HG03175 (cell line): ENCODE results near the gene IFT27.

ENCODE experiments used
- ATAC-seq: cut with Tn5 transposase; IDR thresholded peaks from one replicate; pipeline ENCODE4 v1.9.1; 2021; ENCODE audit warnings: mild to moderate bottlenecking, moderate library complexity; ENCODE audit not compliant: unreplicated experiment

IFT27 gene

DNA sequence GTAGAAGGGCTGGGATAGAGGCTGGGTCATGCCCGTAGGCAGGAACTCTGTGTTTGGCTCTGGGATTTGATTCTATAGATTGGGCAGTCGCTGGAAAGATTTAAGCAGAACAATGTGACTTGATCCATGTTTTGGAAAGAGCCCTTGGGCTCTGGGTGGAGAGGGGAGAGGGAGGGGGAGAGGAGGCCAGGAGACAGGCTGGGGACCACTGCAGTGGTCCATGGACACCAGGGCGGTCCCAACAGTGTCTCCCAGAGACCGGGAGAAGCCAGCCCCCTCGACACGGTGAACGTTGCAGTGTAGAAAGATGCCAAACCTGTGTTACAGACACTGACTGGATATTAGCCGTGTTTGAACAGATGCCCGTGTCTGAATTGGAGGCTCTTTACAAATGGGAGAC is 21.5 kb upstream of the IFT27 start:
- no peak for ATAC-seq

DNA sequence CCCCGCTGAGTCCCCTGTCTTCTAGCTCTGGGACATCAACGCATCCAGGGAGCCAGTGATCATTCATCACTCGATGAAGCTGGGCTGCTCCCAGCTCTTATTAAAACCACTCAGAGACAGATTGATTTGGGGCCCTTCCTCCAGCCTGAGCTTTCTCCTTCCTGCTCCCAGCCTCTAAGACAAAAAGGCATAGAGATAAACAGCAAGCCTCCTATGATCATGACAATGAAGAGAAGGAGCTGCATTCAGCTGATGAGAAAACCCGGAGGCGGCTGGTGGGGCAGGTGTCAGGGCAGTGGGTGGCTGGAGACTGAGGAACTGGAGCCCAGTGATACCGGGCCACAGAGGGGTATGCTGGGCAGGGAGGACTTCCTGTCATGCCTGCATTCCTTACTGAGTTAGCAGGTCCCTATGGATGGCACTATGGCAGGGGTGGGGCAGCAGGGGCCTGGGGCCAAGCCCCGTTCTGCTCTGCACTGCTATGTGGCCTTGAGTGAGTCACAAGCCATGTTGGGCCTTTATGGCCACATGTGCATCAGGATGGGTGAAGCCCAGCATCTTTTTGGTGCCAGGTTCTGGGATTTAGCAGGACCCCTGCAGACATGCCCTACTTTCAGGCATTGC is 20.7 kb upstream of the IFT27 start:
- no peak for ATAC-seq

DNA sequence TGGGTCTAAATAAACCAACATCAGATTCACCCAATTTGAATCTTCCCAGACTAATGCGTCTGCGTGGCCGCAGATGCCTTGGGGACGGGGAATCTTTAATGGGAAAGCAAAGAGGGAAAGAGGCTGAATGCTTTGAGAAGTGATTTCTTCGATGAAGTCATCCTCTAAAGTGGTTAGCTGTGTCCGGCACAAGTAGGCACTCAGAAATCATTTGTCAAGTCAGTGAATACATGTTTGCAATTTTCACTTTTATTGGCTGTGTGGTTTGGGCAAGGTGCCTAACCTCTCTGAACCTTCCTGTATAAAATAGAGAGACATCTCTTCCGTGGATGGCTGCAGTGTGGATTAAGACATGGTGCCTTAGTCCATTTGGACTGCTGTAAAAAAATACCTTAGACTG is 19.7 kb upstream of the IFT27 start:
- no peak for ATAC-seq

DNA sequence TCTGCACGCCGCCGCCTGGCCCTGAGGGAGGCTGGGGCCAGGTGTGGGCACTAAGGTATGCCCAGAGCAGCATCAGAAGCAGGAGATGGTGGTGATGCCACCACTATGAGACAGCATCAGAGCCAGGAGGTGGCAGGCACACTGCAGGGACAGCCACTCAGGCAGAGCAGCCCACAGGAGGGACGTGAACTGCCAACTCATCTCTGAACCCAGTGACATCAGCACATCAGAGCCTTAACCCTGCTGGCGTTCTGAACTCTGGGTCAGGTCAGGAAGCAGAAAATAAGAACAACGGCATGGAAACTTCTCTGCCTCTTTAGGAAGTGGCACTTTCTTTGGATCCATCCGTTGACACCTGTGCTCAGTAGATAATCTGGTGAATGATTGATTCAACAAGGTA is 14.7 kb upstream of the IFT27 start:
- no peak for ATAC-seq

DNA sequence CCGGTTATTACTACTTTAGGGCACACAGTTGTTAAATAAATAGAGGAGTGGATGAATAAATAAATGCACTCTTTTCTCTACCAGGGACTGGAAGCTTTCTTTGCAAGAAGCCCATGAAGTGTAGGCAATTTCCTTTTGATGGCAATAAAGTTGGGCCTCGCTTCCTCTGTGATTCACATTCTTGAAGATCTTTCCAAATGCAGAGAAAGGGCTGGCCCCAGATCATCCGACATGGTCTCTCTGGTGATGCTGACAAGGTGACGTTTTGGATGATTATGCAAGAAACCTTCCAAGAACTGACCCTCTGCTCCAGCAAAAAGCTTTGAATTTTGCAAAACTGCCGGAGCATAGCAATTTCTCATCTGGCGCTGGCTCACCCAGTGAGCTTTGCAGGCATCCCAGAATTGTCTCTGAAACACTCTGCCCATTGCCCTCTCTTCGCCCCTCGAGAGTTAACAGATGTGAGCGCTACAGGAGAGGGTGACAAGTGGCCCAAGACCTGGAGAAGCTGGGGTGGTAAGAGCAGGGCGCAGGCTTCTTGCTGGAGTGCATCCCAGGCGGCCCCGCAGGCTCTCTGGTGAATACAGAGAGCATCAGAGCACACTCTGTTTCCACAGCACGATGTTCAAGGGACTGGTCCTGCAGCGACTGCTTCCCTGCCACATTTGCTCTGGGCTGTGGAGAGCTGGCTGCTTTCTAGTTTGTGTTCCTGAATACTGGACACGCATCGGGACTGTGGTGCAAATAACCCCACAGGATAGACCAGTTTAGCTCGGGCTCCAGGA is 11.5 kb upstream of the IFT27 start:
- no peak for ATAC-seq

DNA sequence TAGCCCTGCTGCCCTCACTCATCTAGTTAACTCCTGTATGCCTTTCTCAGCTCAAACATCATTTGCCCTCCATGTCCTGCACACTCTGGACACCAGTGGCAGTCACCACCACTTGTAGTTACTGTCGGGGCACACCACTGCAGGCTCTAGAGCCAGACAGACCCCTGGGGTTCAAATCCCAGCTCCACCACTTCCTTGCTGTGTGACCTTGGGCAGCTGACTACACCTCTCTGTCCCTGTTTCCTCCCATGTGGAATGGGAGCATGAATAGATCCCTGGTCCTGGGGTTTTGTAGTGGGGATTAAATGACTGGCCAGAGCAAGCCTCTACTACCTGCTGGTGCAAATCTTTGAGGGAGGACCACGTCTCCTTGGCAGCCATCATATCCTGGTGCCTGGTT is 7.8 kb upstream of the IFT27 start:
- ATAC-seq, result no peak

DNA sequence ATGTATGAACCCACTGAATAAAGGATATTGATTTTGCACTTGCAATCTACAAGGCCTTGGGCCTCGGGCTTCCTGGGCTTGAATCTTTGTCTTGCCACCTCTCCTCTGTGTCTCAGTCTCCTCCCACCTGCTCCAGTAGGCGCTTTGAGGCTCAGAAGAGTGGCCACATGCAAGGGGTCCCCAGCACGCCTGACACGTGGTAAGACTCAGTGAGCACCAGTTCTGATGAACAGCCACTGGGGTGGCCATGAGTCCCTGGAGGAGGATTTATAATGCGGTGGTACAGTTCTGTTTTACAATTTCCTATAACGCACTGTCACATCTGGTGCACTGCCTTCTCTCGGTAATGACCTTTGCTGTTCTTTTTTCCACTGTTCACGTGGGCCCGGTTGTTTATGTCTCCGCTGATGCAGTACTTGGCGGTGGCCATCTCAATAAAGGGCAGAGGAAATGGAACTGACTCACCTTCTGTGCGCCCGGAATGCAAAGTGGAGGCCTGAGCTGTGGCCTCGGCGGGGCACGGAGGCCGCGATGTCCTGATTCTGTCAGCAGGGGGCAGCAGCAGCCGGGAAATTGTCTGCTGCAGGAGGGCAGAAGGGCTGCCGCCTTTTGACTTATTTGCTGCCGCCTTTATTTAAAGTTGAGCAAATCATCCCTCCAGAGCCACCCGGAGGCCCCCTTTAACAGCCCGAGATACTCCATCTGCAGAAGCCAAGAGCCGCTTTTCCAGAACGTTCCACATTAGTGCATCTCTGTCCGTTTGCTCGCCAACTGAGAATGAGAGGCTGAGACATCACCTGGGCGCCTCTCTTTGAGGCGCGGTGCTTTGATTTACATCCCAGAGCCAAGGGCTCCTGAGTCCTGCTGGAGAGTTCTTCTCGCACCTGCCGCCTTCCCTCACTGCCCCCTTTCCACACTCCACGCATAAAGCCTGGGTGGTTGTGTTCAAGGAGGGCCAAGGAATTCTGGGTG is 6.0 kb upstream of the IFT27 start:
- ATAC-seq, result peak; percentile 68

DNA sequence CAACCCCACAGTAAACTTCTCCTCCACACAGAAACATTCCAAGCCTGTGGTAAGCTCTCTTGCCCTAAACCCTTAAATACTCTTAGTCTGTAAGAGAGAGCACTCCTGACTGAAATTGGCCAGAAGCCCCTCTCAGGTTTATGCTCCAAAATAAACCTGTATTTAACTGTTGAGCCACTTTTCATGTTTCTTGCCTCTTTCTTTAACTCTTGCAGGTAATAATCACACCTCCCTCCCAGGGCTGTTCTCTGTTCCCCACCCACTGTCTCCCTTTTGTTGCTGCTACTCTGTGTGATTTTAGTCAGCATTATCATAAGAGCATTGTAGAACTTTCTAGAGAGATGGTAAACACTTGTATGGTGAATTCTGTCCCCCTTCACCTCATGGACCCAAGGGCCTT is 2.1 kb upstream of the IFT27 start:
- no peak for ATAC-seq

DNA sequence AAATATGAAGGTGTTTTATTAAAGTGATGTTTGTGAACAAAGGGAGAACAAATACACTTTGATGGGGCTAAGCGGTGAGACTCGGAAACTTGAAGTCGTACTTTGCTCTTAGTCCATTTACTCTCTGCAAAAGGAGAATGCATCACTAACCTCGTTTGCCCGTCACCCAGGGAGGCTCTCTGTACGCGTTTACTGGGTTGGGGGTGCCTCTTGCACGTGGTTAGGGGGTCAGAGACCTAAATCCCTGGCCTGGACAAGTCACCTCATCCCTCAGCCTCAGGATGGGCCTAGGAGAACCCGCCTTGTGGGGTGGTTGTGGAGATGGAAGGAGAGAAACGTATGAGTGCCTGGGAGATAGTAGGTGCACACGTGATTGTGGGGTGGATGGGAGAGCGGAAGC is 803 bp upstream of the IFT27 start:
- no peak for ATAC-seq

DNA sequence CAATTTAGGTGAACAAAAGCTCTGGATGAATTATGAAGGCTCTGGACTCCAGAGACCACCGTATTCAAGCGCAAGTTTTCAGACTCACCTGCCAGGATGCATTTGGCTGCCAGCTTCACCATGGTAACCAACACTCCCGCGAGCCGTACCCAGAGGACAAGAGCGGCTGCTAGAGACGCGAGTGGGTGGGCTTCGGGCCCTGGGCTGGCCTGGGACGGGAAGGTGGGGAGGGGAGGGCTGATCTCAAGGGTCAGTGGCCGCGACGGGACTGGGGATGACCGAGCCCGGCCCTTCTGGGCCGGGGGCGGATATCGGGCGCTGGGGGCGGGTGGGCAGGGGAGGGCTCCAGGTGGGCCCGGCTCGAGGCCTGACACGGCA is 344 bp downstream of the IFT27 start:
- ATAC-seq, result peak; percentile 9

DNA sequence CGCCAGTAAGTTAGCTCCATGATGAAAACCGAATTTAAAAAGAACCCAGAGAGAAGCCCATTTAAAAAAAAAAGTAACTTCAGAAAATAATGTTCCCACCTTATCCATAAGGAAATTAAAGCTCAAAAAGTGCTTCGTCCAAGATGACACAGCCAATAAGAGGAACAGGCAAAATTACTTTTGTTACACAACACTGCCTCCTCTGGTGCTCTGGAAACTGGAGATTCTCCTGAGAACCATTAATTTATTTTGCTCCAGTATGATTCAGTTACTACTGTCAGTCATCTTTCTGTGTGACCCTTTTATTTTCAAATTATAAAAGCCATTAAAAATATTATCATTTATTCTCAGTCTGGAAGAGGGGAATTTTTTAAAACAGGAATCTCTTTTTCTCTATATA is 2.0 kb downstream of the IFT27 start:
- ATAC-seq, result no peak

DNA sequence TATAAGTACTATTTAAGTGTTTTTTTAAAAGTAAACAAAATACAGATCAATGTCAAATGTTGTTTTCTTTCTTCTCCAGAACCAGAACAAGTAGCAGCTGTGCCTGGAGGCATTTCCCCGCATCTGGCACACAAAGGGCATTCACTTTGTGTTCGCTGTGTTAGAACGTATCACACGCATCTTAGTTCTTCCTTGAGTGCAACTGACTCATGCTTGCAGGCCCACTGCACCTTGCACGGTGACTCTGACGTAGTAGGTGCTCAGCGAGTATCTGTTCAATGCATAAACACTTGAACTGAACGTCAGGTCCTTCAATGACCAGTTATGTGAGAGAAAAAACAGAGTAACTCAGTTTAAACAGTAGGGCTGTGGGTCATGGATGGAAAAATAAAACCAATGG is 3.5 kb downstream of the IFT27 start:
- ATAC-seq, result no peak

DNA sequence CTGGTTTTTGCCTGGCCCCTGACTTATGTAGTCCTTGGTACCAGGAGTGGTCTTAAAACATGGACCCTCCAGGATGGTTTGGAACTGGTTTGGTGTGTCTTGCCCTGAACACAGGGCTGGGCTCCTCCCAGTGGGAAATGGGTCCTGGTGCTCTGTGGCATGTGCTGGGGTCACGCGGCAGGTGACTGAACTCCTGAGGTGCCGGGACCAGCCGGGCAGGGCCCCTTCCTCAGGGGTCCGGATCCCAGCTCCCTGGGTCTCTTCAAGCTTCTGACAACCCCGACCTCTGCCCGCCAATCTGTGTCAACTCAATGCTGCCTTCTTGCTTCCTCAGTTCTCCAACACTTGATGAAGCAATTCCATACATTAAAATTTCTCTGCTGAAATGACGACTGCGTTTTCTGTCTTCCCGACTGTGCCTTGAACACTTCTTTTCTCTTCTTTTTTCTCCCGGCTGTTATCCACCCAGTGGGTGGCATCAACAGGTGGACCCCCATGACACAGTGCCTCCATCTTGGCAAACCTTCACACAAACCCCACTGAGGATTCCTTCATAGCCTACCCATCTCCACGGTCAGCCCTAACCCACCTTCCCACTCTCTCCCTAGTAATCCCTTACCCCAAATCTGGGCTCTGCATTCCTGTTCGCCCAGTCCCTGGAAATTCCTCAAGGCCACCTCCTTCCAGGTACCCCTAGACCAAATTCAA is 4.4 kb downstream of the IFT27 start:
- ATAC-seq, result no peak

DNA sequence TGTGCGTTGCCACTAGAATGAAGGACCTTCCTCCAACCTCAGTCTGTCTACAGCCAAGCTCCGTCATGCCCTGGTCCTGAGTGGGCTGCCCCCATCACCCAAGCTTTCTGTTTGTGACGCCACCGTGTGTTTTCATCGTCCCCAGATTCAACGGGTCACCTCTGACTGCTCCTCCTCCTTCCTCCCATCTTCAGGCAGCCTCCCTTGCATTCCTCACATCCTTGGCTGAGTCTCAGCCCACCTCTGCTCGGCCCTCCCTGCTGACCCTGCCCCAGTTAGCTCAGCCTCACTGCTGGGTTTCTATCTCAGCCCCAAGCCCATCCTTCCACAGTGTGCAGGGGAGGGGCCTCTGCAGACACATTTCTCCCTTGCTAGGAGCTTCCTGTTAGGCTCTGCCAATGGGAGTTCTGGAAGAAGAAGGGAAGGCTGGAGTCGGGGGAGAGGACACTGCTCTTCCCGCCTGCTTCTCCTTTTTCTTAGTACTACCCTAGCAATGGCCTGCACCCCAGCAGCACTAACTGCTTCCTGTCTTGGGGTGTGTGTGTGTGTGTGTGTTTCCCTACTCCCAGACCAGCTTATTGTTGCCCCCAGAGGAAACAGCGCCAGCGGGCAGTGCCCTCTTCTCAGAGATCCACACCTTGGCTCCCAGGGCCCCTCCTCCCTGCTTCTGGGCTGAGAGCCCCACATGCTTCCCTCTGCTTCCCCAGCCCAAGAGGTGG is 5.2 kb downstream of the IFT27 start:
- no peak for ATAC-seq

DNA sequence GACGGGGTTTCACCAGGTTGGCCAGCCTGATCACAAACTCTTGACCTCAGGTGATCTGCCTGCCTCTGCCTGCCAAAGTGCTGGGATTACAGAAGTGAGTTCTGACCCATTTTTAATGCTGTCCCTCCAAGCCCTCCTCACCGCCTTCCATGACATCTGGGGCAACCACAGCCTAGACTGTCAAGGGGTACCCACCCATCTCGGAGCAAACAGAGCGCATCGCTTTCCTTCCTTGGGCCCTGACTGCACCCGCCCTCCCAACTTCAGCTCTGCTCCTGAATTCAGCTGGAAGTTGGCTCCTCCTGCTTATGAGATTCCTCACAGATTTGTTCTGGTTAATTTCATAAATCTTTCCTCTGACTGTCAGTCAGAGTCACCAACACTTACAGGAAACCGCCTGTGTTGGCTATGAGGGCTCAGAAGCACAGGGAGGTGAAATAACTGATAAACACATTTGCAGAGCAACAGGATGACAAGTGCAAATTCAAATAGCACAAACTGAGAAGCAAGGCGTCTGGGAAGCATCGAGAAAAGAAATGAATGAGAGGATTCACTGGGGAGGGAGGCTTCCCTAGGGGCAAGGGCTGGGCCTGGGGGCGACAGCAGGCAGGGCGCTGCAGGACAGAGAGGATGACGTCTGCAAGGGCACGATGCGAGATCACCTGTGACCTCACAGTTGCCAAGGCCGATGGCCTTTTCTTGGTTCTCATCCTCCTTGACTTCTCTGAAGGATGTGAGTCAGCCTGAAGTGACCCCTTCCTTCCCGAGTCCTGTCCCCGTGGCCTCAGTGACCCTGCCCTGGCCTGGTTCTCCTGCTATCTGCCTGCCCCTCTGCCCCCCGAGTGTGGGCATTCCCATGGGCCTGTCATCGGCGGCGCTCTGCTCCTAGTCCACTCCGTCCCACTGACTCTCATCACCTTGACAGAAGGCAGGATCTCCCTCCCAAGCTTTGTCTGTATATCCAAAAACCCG is 6.1 kb downstream of the IFT27 start:
- no peak for ATAC-seq

DNA sequence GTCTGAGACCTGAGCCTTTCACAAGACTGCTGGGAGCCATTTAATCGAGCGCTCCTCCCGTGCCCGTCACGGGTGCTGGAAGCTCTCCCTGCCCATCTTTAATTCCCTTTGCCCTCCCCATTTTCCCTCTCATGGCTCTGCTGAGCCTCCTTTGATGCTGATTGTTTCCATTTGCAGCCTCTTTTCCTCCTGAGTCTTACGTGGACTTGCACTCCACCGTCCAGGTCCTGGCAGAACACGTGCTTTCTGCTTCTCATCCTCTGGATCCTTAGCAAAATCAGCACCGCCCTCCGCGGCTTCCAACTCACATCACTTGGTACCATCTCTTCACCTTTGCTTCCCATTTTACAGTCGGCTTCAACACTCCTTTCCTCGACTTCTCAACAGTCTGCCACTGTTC is 7.3 kb downstream of the IFT27 start:
- ATAC-seq, result no peak

DNA sequence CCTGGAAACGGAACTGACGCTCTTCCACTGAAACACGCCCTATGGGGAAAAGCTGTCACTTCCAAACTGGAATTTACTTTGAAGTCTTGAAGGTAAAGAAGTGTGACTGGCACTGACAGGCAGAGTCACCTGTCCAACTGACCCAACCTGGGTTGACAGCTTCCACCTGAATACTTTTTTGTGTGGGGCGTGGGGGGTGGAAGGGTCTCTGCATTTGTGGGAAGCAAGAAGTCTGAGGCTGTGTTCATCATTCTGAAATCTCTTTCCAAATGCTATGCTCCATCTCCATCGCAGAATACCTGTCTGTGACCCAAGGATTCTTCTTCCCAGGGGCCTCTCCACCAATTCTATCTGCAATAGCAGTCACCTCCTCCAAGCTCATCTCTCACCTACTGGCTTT is 7.8 kb downstream of the IFT27 start:
- ATAC-seq, result no peak

DNA sequence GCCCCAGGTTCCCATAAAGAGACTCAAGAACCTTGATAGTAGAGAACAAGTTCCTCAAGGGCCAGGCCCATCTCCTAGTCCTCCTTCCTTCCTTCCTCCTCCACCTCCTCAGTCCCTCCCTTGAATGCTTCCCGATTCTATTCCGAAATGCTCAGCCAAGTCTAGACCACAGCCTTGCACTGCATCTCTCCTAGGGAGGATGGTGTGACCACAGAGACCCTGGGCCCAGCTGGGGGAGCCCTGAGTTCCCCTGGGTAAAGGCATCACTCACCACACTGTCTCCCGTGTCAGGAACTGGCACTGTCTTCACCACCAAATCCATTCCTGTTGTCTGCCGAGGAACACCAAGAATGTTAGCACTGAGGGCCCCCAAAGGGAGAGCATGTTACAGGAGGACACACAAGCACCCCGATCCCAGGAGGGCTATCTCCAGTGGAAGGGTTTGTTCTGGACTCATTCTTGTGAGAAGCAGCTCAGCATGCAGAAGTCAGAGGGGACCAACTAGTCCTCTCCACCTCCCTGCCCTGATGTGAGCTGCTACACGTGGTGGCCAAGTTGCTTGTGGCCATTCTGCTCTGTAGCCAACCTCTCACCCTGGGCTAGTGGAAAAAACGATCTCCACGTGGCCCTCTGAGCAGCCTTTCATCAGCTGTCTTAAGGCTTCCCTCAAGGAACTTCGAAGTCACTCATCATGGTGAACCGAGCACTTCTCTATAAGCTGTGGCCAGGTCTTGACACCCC is 8.7 kb downstream of the IFT27 start:
- ATAC-seq, result no peak
